GM19397 (cell line): Measurements from ENCODE around the gene SESN1.

Experiments used
- ATAC-seq: cut with Tn5 transposase; IDR thresholded peaks from one replicate; pipeline ENCODE4 v1.9.1; 2021; ENCODE audit warnings: mild to moderate bottlenecking, moderate library complexity; ENCODE audit not compliant: unreplicated experiment

SESN1 gene

DNA sequence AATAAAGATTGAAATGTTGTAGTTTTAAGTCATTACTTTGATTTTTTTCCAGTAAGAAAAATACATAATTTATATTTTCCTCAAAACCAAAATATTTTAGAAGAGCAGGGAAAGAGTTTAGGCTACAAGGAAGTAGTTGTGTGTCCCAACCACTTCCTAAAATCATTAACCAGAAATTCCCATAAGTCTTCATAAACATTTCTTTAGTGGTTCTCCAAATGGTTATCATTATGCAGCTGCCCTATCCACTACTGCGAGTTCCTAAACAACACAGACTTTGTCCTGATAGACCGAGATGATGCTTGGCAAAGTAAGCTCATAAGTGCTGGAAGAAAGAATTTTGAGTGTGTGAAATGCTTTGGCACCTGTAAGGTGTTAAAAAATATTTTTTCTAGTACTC is 152.8 kb downstream of the SESN1 start:
- ATAC-seq = no peak

GRCh38 chr6:108941281-108941680 is 153.4 kb downstream of the SESN1 start:
- no peak for ATAC-seq

- no peak for ATAC-seq
Observed at GRCh38 chr6:108940741-108941140, 153.9 kb downstream of the SESN1 start.

DNA sequence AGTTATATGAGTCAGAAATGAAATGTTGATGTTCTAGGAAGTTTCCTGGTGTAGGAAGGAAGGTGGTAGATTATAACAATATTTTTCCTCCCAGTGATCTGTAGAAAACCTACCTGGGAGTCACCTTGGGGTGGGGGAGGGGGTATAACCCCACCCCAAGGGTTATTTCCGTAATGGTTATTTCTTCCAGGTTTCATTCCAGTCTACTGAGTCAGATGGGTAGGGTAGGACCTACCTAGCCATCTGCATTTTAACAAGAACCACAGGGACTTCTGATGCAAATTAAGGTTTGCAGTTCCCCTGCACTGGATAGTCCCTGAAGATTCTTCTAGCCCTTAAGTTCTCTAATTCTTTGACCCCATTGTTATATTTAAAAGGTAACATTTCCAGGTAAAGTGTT is 157.5 kb downstream of the SESN1 start:
- no peak for ATAC-seq
